GM18526 (cell line): Measurements from ENCODE around the gene SMIM38.

Experiments used
- POLR2A ChIP-seq: IDR thresholded peaks from 3 replicates; pipeline ENCODE4 v1.6.1; 2011; ENCODE audit not compliant: insufficient read length; ENCODE audit errors: extremely low read depth

SMIM38 gene

DNA sequence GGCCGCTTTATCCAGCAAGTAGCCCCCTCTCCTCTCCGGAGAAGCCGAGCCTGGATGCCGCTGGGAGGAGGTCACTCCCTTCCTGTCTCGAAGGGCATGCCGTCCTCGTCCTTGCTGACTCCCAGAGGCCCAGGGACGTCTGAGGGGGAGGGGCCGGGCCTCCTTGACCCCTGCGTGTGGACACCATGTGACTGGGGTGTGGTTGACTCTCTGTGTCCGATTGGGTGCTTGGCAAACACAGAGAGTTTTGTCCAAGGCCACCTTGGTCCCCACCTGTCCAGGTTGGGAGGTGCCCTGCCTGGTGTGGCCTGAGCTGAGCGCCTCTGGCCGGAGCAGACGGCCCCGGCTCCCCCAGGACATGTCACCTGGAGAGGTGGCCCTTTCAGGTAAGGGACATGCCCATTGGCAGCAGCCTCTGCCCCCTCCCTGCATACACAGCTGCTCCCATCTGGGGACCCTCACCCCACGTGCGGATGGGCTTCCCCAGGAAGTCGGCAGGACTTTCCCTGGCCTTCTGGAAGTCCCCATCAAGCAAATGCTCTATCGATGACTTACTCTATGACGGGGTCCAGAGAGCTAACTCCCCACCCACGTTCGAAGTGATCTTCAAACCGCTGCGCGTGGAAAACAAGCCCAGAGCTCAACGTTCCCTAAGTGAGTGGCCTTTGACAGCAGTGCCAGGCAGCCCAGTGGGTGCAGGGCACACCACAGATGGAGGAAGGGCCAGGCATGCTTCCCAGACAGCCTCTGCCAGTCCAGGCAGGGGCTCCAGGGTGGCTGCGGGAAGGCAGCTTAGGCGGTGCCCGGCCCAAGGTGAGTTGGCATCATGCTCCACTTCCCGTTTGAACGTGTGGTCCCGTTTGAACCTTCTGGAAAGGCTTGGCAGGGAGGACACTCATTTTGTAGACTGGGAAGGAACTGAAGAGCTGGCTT, at the start of gene SMIM38:
SMIM38 (plus strand) TSS at position 634 of the 933 bp plus-strand sequence. CDS start 1,912 bp downstream, outside the sequence.
- TF ChIP-seq POLR2A = peak; percentile 27

DNA sequence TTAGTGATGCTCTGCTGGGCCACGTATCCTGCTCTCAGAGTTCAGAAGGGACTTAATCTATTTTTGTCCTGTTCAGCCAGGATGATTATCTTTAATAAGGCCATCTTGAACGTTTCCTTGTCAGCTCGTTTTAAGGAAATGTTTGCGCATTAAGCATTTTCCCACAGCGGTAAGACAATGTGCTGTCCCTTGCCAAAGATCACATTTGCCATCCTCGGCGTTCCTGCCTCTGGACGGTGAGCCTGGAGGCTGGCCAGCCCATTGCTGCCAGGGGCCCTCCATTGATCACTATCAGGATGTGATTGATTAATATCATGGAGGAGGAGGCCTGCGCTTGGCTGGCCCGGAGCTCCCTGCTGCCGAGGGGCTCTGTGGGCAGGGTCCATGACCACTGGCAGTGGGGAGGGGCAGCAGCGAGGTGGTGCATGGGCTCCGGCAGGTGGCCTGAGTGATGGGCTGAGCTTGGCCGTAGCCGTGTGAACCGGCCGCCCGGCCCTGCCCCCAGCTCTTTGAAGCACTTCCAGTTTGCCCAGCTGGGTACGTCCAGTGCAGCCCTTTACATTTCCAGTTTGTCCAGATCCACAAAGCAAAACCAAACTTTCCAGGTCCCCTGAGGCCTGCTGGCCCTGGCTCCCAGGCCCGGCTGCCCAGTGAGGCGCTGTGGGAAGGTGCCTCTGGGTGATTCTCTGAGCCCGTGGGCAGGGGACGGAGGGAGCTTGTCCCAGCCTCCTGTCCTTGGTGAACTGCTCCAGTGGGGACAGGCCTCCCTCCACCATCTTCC, 49.5 kb upstream of the SMIM38 start:
- TF ChIP-seq POLR2A = no peak

DNA sequence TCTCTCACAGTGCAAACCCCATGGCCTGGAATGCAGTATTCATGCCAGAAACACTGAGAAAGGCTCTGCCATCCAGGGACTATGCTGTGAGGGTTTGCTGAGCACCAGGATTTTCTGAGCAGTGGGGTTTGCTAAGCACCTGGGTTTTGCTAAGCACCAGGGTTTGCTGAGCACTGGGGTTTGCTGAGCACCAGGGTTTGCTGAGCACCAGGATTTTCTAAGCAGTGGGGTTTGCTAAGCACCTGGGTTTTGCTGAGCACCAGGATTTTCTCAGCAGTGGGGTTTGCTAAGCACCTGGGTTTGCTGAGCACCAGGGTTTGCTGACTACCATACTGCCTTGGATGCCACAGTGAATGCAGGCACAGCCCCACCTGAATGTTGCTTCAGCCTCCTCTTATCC, 48.3 kb upstream of the SMIM38 start:
- TF ChIP-seq POLR2A = no peak

DNA sequence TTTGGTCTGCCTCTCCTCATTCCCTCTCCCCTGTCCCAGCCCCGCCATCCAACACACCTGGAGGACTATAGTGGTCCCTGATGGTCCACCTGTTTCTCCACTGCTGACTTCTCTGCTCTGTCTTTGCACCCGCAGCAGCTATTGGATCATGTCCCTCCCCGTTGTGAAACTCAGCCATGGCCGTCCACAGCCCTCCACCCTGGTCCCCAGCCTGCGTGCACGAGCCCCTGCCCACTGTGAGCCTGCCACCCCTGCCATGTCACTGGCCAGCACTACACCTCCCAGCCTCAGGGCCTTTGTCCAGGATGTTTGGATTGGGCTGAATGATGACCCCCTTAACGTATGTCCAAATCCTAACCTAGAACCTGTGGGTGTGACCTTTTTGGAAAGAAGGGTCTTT, 47.7 kb upstream of the SMIM38 start:
- TF ChIP-seq POLR2A = no peak

DNA sequence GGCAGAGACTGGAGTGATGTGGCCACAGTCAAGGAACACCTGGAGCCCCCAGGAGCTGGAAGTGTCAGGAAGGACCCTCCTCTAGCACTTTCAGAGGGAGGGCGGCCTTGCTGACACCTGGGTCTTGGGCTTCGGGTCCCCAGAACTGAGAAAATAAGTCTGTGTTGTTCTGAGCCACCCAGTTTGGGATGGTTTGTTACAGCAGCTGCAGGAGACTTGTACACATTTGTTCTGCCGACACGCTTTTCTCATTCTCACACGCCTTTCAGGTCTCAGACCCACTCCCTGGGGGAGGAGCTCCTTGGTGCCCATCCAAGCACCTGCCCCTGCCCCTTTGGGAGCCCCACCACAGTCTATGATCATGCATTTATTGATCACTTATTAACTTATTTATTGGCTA, 47.2 kb upstream of the SMIM38 start:
- TF ChIP-seq POLR2A = no peak

DNA sequence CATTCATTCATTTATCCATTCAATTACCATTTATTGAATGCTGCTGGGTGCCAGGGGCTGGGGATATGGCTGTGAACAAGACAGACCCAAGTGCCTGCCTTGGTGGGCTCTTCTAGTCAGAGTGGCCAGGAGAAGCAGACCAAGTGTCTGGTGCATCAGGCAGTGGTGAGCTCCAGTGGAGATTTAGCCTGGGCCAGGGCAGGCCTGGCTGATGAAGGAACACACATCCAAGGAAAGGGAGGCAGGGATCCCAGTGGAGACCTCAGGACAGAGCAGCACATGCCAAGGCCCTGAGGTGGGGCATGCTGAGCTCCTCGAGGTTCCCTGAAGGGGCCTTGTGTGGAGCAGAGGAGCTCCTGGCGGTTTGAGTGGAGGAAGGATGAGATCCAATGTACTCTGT, 46.6 kb upstream of the SMIM38 start:
- TF ChIP-seq POLR2A = no peak

DNA sequence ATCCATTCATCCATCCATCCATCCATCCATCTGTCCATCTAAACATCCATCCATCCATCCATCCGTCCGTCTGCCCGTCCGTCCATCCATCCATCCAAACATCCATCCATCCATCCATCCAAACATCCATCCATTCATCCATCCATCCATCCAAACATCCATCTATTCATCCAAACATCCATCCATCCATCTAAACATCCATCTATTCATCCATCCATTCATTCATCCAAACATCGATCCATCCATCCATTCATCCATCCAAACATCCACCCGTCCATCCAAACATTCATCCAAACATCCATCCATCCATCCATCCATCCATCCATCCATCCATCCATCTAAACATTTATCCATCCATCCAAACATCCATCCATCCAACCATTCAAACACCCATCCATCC, 45.3 kb upstream of the SMIM38 start:
- TF ChIP-seq POLR2A = no peak

DNA sequence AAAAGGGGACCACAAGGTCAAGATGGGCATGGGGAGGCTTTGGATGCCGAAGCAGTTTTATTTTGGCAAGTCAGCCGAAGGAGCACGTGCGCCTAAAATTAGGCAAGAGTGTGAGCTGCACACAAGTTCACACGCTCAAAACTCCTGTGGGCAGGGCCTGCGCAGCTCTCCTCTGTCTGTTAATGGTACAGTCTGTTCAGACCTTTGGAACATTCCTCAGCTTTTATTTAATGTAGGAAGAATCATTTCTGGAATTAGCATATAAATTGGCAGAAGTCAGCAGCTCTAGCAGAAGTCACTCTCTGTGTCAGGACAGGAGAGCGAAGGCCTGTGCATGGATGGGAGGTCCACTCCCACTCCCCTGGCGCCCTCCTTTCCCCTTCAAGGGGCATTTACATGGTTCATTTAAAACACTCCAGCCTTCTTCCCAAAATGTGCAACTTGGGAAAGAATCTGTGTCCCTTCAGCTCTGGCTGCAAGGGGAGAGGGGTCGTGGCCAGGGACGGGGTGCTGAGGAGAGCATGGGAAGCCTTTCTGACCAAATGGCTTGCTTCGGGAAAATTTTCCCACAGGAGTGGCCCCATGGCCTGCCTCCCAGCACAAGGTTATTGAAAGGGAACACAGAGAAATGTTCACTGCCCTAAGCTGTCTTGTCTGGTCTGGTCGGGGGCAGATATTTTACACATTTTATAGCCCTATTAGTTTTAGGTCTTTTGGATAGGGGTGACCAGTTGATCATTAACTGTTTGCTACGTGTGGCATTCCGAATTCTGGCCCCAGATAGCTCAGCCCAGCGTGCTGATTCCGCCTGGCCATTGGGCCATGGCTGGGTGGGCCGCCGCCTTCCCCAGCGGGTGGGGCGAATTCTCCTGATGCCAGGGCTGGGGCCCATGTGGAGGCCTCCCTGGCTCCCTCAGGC, 43.9 kb upstream of the SMIM38 start:
- no peak for TF ChIP-seq POLR2A

DNA sequence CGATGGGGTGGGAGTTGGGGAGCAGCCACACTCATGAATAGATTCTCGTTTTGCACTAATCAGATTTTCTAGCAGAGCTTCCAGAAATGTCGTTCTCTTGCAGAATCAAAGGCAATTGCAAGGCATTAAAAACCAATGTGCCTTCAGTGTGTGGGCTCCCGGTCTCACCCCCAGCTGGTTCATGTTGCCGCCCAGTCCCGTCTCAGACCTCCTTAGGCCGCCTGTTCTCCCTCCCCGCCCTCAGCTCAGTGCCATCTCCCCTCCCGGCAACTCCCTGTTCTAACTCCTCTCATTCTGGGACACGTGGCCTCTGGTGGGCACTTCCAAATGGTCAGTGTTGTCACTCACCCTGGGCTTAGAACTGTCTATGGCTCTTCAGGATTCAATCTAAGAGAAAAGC, 42.5 kb upstream of the SMIM38 start:
- no peak for TF ChIP-seq POLR2A

DNA sequence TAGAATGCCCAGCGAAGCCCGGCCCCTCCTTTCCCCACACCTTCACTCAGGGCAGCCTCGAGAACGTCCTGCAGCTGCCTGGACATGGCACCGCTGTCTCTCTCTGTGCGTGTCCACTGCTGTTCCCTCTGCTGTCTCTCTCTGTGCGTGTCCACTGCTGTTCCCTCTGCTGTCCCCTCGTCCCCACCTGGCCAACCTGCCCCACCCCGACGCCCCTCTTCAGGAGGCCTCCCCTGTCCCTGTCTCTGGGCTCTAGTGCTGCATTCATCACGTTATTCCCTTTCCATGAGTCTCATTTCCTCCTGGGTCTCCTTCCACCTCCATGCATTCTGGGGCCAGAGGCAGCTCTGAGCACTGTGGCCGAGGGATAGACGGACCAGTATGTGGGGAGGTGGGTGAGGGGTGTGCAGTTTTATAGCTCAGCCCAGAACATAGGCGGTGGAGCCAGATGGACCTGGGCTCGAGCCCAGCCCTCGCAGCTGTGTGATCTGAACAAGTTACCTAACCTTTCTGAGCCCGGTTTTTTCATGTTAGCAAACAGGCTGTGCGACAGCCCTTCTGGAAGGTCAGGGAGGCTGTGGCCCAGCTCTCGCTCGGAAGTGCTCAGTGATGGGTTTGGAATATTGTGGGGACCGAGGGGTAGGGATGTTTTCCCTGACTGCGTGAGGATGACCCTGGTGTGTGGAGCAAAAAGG, 41.9 kb upstream of the SMIM38 start:
- TF ChIP-seq POLR2A = no peak

DNA sequence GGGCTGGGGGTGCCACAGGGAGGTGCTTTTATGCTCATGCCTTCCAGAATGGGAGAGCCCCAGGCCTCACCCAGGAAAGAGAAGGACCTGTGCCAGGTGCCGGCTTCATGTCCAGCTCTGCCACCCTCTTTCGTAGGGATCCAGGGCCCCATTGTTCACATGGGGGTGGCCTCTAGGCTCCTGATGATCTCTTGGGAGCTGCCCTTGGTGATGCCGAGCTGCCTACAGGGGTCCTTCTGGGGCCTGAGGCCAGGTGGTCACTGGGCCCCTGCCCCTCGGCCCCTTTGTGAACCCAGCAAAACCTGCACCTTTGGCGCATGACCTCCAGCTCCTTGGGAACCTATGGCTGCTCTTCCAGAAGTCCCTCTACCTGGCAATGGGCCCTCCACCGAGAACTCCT, 41.4 kb upstream of the SMIM38 start:
- no peak for TF ChIP-seq POLR2A

DNA sequence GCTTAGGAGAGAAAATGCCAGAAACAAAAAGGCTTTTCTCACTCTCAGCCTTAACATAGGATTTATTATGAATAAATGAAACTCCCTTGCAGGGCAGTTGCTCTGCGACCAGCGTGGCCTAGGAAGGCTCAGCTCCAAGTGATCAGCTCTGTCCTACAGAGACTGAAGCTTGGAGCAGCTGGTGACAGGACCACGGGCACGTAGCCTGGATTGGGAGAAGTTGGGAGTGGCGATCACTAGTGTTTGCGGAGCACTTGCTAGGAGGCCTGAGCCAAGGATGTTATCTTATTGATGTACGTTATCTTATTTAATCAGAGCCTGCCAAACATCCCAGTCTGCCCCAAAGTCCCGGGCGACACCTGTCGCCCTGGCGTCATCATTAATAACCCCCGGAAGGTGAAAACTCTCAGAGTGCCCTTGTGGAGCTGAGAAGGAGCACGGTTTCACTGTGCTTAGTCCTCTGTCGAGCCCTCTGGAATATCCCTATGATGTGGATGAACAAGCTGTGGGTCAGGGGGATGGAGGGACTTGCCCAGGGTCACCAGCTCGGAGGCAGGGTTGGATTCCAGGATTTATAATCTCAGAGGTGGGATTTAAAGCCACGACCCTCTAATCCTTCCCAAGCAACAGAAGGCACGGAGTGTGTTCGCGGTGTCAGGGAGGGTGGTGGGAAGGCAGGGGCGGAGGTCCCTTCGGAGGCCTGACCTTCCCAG, 40.8 kb upstream of the SMIM38 start:
- no peak for TF ChIP-seq POLR2A

DNA sequence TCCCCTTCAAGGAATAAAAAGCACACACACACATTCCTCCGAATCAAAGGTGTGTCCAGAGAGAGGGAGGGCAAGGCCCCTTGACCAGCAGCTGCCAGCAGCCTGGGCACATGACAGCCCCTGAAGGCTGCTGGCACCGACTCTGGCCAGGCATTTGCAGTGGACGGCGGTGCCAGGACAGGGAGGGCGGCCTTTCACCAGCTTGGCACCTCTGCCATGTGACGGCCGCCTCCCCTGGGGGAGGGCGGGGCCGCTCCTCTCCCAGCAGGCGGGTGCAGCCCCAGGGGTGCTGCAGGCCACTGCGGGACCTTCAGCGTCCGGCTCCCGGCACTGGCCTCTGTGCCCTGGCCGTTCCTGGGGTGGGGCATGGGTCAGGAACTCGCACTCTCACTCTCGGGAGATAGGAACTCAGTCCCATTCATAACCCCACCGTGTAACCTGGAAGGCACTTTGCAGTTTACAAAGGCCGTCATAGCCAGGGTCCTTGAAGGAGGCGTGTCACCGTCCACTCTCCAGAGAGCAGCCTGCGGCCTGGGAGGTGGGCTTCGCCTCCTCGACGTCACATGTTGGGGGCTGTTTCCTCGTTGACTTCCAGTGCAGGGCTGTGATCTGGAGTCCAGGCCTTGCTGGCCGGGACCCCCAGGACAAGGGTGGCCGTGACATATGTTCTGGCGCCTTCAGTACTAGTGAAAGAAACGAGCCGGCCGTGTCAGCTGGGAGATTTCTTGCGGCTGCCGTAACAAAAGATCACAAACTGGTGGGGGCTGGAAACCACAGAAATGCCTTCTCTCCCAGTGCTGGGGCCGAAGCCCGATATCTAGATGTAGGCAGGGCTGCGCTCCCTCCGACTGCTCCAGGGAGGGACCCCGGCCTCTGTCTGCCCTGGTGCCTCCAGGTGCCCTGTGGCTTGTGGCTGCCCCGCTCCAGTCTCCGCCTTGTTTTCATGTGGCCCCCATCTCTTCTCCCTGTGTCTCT, 39.9 kb upstream of the SMIM38 start:
- no peak for TF ChIP-seq POLR2A

DNA sequence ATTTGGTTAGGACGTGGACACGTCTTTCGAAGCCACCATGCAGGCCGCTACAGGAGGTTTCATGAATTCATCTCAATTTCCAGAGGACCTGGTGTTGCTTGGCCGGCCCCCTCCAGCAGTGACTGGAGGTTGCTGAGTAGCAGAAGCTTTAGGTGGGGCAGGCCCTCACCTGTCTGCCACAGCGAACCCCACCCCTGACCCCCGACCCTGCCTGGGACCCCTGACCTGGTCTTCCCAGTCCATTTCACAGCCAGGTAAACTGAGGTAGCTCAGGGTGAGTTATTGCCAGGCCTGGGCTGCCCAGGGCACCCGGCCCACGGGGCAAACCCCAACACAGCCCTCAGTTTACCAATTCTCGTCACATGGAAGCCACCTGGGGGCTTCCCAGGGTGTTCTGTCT, 39.1 kb upstream of the SMIM38 start:
- no peak for TF ChIP-seq POLR2A
